Activated CD4-positive, alpha-beta T cell treated with anti-CD3 and anti-CD28 coated beads, Interleukin-2, Interleukin-6, amounts not matched to agents 100 ng/mL and 50 ng/mL, durations not matched to agents 16 hours and 8 hours (primary cell): ENCODE data around the gene RAMACL.
"Not testable (repeated sequence)": the region's sequence is repeated elsewhere in the genome, so short reads cannot be mapped to it uniquely, and the experiment has no call there.

Experiments
- DNase-seq: peaks from one replicate; pipeline ENCODE4 v3.0.0-alpha.2; 2020

Gene RAMACL

GRCh38 chr6:166595061-166595780 is 8.7 kb upstream of the RAMACL start:
- no peak for DNase-seq

- DNase-seq, result no peak
These were observed 6.3 kb upstream of the RAMACL start for GRCh38 chr6:166592821-166593220.

- DNase-seq, result no peak
These were observed 5.6 kb upstream of the RAMACL start for GRCh38 chr6:166591961-166592520.

- DNase-seq, result no peak
These were observed 4.5 kb upstream of the RAMACL start for GRCh38 chr6:166591026-166591425.

GRCh38 chr6:166589786-166590574 is 3.5 kb upstream of the RAMACL start:
- DNase-seq, result no peak

GRCh38 chr6:166589337-166589731 is 2.9 kb upstream of the RAMACL start:
- DNase-seq, result no peak

- DNase-seq, result peak; percentile 8
These were observed 2.3 kb upstream of the RAMACL start for GRCh38 chr6:166588691-166589336.

GRCh38 chr6:166587631-166588413 is 1.3 kb upstream of the RAMACL start:
- DNase-seq, result no peak

- no peak for DNase-seq
These were observed 1.5 kb downstream of the RAMACL start for GRCh38 chr6:166584853-166585429.

- DNase-seq, result no peak
These were observed 2.3 kb downstream of the RAMACL start for GRCh38 chr6:166584155-166584554.

GRCh38 chr6:166583230-166583965 is 3.1 kb downstream of the RAMACL start:
- DNase-seq, result no peak

GRCh38 chr6:166582258-166582657 is 4.2 kb downstream of the RAMACL start:
- DNase-seq, result no peak

- not testable (repeated sequence) for DNase-seq
These were observed 4.7 kb downstream of the RAMACL start for GRCh38 chr6:166581801-166582200.

- DNase-seq, result no peak
These were observed 5.4 kb downstream of the RAMACL start for GRCh38 chr6:166581091-166581511.

GRCh38 chr6:166580076-166581050 is 6.1 kb downstream of the RAMACL start:
- DNase-seq, result no peak

- no peak for DNase-seq
These were observed 7.1 kb downstream of the RAMACL start for GRCh38 chr6:166579237-166579850.

- DNase-seq, result no peak
These were observed 7.8 kb downstream of the RAMACL start for GRCh38 chr6:166578536-166579236.

- no peak for DNase-seq
These were observed 11.3 kb downstream of the RAMACL start for GRCh38 chr6:166575205-166575604.
